ENCODE results near the gene AKAP8.
A peak's percentile ranks its signal among the peaks of the same experiment; 100 is the strongest.
"Not testable (repeated sequence)": the region's sequence is repeated elsewhere in the genome, so short reads cannot be mapped to it uniquely, and the experiment has no call there.

Gene AKAP8

DNA sequence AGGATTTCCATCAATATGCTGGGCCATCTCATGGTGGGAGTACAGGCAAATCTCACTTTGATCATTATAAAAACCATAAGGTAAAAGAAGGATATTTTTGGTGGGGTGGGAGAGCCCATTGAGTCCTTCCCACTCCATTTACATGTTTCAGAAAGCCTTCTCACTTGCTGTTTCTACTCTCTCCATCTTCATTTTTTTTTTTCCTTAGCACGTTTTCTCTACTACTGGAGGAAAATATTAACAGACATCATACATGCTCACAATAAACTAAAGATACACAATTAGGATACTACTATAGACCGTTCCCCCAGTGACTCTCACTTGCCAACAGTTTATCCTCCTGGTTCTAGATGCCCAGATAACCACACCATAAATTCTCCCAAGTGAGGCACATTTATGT is 1.8 kb upstream of the AKAP8 start:
- no peak for DNase-seq
- intact Hi-C loops (cut with DNase I) = loop anchor here (5.0 kb wide), 1 partner anchor 114 kb away; no protein-coding TSS in a partner anchor

- peak in 12 of 42 donors; percentile 17 to 43 (median 32) for DNase-seq
- intact Hi-C loops (cut with DNase I) = loop anchor here (5.0 kb wide), 2 partner anchors 37 to 113 kb away; partner anchors contain the start of gene AKAP8L
These were observed 536 bp upstream of the AKAP8 start for GRCh38 chr19:15379999-15380647.

- intact Hi-C loops (cut with DNase I) = loop anchor here (5.0 kb wide), 1 partner anchor 39 kb away; the partner anchor contains the start of gene AKAP8L
- peak in 35 of 42 donors; percentile 31 to 73 (median 51) for DNase-seq
These were observed 979 bp downstream of the AKAP8 start for GRCh38 chr19:15378534-15379082.

GRCh38 chr19:15374796-15375440 is 4.7 kb downstream of the AKAP8 start:
- DNase-seq = no peak
- intact Hi-C loops (cut with DNase I) = loop anchor here (5.0 kb wide), 1 partner anchor 42 kb away; the partner anchor contains the start of gene AKAP8L

- intact Hi-C loops (cut with DNase I) = no loop called here
- DNase-seq = peak in 6 of 42 donors; percentile 14 to 54 (median 24)
These were observed 5.4 kb downstream of the AKAP8 start for GRCh38 chr19:15374105-15374651.

- intact Hi-C loops (cut with DNase I) = no loop called here
- DNase-seq = peak in 1 of 42 donors; percentile 30
These were observed 5.9 kb downstream of the AKAP8 start for GRCh38 chr19:15373644-15374043.

- DNase-seq = no peak
- intact Hi-C loops (cut with DNase I) = no loop called here
These were observed 6.7 kb downstream of the AKAP8 start for GRCh38 chr19:15372891-15373301.

GRCh38 chr19:15372470-15372869 is 7.1 kb downstream of the AKAP8 start:
- intact Hi-C loops (cut with DNase I) = no loop called here
- peak in 16 of 42 donors; percentile 19 to 69 (median 45) for DNase-seq

- peak in 1 of 42 donors; percentile 20 for DNase-seq
These were observed 7.7 kb downstream of the AKAP8 start for GRCh38 chr19:15371786-15372380.

GRCh38 chr19:15371119-15371518 is 8.5 kb downstream of the AKAP8 start:
- peak in 1 of 42 donors; percentile 0 for DNase-seq
- intact Hi-C loops (cut with DNase I) = no loop called here

More at GRCh38 chr19:15371786-15372380, 7.7 kb downstream of the AKAP8 start:
- intact Hi-C loops (cut with DNase I) = no loop called here

GRCh38 chr19:15369594-15369891 is 10.0 kb downstream of the AKAP8 start:
- intact Hi-C loops (cut with DNase I) = no loop called here
- DNase-seq = no peak

DNA sequence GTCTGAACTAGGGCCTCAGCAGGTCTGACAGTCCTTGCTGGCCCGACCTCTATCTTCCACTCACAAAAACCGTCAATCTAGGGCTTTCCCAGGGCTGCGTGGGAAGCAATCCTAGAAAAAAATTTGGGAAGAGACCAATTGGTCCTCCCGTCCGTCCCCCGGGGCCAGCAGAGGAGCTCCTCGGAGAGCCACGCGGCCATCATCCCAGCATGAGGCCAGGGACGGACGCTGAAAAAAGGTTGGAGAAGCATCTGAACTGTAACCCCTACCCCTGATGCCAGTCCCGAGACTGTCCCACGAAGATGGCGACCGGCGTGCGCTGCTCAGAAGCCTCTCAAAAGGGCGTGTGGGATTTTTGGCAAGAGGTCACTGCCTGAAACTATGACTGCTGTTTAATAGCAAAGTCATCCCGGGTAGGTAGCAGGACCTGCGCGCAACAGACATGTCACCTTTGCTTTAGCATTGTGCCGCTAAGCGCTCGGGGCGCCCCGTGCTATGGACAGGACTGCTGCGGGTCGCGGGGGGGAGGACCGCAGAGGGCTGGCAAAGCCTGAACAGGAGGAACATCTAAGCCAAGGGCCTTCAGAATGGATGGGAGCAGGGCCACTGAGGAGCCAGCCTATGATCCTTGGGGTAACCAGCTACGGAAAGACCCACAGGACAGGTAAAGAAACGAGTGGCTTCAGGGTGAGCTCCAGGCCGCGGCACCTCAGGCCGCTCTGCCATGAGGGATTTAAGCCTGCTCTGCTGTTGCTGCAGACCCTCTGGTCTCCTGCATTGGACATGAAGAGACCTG is 10.6 kb downstream of the AKAP8 start:
- DNase-seq = no peak

DNA sequence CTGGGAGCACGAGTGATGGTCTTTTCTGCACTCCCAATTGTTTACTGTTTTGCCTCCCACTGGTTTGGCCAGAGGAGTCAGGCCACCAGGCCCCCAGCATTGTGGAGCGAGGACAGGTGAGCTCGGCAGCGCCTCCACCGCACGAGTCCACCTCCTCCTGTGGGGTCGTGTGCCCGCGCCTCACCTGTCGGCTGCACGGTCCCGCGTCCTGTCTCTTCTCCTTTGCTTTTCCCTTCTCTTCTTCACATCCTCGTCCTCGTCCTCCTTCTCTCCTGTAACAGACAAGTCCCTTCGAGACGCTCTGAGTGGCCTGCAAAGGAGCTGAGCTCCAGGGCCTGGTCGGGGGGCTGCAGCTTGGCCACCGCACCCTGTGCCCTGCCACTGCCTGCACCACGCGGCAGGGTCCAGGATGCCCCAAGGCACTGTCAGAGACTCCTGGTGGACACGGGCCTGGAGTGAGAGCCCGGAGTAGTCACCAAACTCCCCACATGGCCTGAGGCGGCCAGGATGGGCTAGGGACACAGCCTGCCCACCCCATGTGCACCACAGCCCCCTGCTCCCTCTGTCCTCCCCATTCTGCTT is 11.4 kb downstream of the AKAP8 start:
- no peak for DNase-seq
- intact Hi-C loops (cut with DNase I) = no loop called here

More for the DNA sequence above, 10.6 kb downstream of the AKAP8 start:
- intact Hi-C loops (cut with DNase I) = no loop called here

GRCh38 chr19:15367439-15367838 is 12.1 kb downstream of the AKAP8 start:
- no peak for DNase-seq
- intact Hi-C loops (cut with DNase I) = no loop called here

DNA sequence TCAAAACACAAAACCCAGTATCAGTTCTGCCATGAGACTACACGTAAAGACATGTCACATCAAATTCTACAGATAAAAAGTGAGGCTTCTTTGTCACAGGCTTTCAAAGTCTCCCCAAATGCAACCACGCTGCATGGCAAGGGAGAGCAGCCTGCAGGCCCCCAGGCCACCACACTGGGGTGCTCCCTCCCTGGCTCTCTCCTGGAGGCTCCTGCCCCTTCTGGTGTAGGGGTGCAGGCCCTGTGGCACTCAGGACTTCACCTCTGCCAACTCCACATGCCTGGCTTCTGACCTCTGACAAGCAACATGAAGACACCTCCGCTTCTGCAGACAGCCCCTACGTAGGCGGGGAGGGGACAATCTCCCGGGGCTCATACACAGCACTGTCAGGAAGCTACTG is 14.3 kb downstream of the AKAP8 start:
- intact Hi-C loops (cut with DNase I) = no loop called here
- DNase-seq = no peak

DNA sequence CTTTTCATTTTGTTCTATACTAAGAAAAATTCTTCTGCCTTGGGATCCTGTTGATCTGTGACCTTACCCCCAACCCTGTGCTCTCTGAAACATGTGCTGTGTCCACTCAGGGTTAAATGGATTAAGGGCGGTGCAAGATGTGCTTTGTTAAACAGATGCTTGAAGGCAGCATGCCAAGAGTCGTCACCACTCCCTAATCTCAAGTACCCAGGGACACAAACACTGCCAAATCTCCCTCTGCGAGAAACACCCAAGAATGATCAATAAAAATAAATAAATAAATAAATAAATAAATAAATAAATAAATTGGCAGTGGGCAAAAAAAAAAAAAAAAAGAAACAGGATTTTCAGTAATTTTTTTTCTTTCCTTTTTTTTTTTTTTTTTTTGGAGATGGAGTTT is 15.8 kb downstream of the AKAP8 start:
- DNase-seq; intact Hi-C loops (cut with DNase I): not testable (repeated sequence)

GRCh38 chr19:15363048-15363447 is 16.5 kb downstream of the AKAP8 start:
- intact Hi-C loops (cut with DNase I); DNase-seq: not testable (repeated sequence)

GRCh38 chr19:15360015-15360414 is 19.6 kb downstream of the AKAP8 start:
- intact Hi-C loops (cut with DNase I); DNase-seq: not testable (repeated sequence)

Measured in head of caudate nucleus (tissue), 42 donors.